Caco-2 (cell line): ENCODE measurements around the gene RAPGEFL1. TPM values are rescaled to one million over a fixed set of nuclear protein-coding genes. Genes with fewer than 3 reads are reported as not detected.
A peak's percentile ranks its signal among the peaks of the same experiment; 100 is the strongest.
"Not testable (repeated sequence)": the region's sequence is repeated elsewhere in the genome, so short reads cannot be mapped to it uniquely, and the experiment has no call there.

Experiments
- BruUV-seq: library from RNA; stranded (reverse); fragments of 400-500 nt; replicated peaks from 2 replicates; lab custom pipeline; 2021; lab: Mats Ljungman, UMichigan
- CTCF ChIA-PET: fragments of 300-600 bp; sonication (Branson Sonifier 250); formaldehyde crosslinking; loops from one replicate; lab custom pipeline; 2022; ENCODE audit warnings: antibody characterized with exemption; lab: Charles Lee
- POLR2A ChIA-PET: fragments of 300-600 bp; sonication (Branson Sonifier 250); formaldehyde crosslinking; loops from one replicate; lab custom pipeline; 2022; ENCODE audit warnings: antibody characterized with exemption; lab: Charles Lee
- DNase-seq, 2 experiments: peaks; one replicate each; pipeline versions ENCODE4 v3.0.0 to v3.0.0-alpha.2; 2020 to 2022
- H3K27me3 ChIP-seq: replicated peaks from 2 replicates; pipeline ENCODE4 v1.6.0; 2011; ENCODE audit warnings: low read length; ENCODE audit not compliant: control insufficient read depth, insufficient read depth
- H3K36me3 ChIP-seq: 2 replicates; pipeline ENCODE4 v1.5.1; 2011; ENCODE audit warnings: low read length; ENCODE audit not compliant: control insufficient read depth, insufficient read depth
- H3K4me1 ChIP-seq: fragments of 250-450 bp; sonication (Bioruptor Pico); 2 replicates; pipeline ENCODE4 v1.5.1; 2020; ENCODE audit warnings: mild to moderate bottlenecking
- H3K4me3 ChIP-seq: 2 replicates; pipeline ENCODE4 v1.5.1; 2011; ENCODE audit warnings: low read depth, mild to moderate bottlenecking, control low read depth, low read length
- H3K9me3 ChIP-seq: fragments of 250-450 bp; sonication (Bioruptor Pico); 2 replicates; pipeline ENCODE4 v1.5.1; 2020; ENCODE audit warnings: mild to moderate bottlenecking, moderate library complexity
- H3K27ac Mint-ChIP-seq: one replicate; pipeline ENCODE4 v1.8.0; 2022; ENCODE audit warnings: mixed read lengths; ENCODE audit not compliant: unreplicated experiment
- H3K27me3 Mint-ChIP-seq: one replicate; pipeline ENCODE4 v1.8.0; 2022; ENCODE audit warnings: mixed read lengths; ENCODE audit not compliant: insufficient read depth, unreplicated experiment
- H3K36me3 Mint-ChIP-seq: one replicate; pipeline ENCODE4 v1.8.0; 2022; ENCODE audit warnings: mild to moderate bottlenecking, mixed read lengths; ENCODE audit not compliant: insufficient read depth, unreplicated experiment
- H3K4me1 Mint-ChIP-seq: one replicate; pipeline ENCODE4 v1.8.0; 2022; ENCODE audit warnings: low read depth, mixed read lengths; ENCODE audit not compliant: unreplicated experiment
- H3K4me3 Mint-ChIP-seq: one replicate; pipeline ENCODE4 v1.8.0; 2022; ENCODE audit warnings: mild to moderate bottlenecking, moderate library complexity, mixed read lengths; ENCODE audit not compliant: unreplicated experiment
- H3K9me3 Mint-ChIP-seq: one replicate; pipeline ENCODE4 v1.8.0; 2022; ENCODE audit warnings: mixed read lengths; ENCODE audit not compliant: unreplicated experiment
- intact Hi-C: fragments of 100-400 bp; cut with micrococcal nuclease; formaldehyde crosslinking; loops from one replicate; pipeline ENCODE4 v1.10.0; 2022; ENCODE audit not compliant: unreplicated experiment
- total RNA-seq: library from RNA; stranded (reverse); gene quantifications from 2 replicates; pipeline ENCODE4 v1.2.3, GENCODE V29; 2022
- TF ChIP-seq, protein P1 (sequence below), 2 experiments: fragments of 200-600 bp in 1 of 2; IDR thresholded peaks; 1 replicate in 1 of 2; 2 replicates in 1 of 2; pipeline versions ENCODE4 v1.5.1 to v1.8.0; 2011 to 2022; ENCODE audit warnings: antibody characterized with exemption in 1 of 2, control low read depth in 1 of 2, inconsistent platforms in 1 of 2, low read depth in 1 of 2, low read length in 1 of 2, mild to moderate bottlenecking in 1 of 2, moderate library complexity in 1 of 2; ENCODE audit not compliant: insufficient read depth in 1 of 2, severe bottlenecking in 1 of 2, unreplicated experiment in 1 of 2

Gene RAPGEFL1
- total RNA-seq, 1 experiment from 2014 or later: 15.0 TPM

DNA sequence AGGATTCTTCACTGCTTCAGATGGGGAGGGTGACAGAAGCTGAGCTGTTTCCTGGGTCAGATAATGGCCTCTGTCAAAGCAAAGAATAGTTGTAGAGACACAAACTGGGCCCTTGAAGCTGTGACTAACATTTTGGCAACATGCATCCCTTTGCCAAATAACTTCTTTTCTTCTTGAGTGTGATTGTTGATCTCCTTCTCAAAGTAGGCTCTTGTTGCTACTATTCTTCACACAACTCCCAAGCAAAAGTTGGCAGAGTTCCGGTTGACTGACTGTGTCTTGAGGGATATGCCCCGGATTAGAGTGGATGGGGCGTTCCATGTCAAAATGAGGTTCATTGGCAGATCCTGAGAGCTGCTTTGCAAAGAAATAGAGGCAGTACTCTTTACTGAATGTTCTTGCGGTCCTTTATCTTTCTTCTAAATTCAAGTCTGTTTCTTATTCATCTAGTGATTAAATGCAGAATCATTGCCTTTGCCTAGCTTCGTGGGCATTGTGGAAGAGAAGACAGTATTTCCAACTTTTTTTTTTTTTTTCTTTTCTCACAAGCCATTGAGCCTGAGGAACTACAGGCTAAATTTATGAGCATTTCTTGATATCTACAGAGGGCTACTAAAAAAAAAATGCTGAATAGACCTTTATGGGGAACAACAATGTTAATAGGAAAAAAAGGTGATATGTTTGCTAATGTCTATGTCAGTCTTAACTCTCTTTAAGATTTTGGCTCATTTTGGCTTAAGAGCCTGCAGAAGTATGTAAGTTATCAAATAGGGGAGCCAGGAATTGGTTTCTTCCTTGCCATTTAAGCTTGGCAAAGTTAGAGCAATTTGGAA is 47.7 kb downstream of the RAPGEFL1 start:
- H3K36me3 Mint-ChIP-seq: peaks cover 44% of the 10 kb centered on the region
- ChIA-PET POLR2A (no interaction called here), CTCF (no interaction called here)
- Histone ChIP-seq H3K36me3 (peaks cover 2% of the 10 kb centered on the region; the same call in 1 of the 2 replicates), H3K4me1 (no peaks in the 10 kb centered on the region; the same call in 1 of the 2 replicates), H3K9me3 (no peaks in the 10 kb centered on the region), H3K4me3 (no peak overlapping the region), H3K27me3 (no peaks in the 10 kb centered on the region)
- peaks cover 10% of the 10 kb centered on the region for H3K4me1 Mint-ChIP-seq
- TSS peak; percentile 1 for BruUV-seq
- no peaks in the 10 kb centered on the region for H3K9me3 Mint-ChIP-seq
- TF ChIP-seq, protein P1, sequence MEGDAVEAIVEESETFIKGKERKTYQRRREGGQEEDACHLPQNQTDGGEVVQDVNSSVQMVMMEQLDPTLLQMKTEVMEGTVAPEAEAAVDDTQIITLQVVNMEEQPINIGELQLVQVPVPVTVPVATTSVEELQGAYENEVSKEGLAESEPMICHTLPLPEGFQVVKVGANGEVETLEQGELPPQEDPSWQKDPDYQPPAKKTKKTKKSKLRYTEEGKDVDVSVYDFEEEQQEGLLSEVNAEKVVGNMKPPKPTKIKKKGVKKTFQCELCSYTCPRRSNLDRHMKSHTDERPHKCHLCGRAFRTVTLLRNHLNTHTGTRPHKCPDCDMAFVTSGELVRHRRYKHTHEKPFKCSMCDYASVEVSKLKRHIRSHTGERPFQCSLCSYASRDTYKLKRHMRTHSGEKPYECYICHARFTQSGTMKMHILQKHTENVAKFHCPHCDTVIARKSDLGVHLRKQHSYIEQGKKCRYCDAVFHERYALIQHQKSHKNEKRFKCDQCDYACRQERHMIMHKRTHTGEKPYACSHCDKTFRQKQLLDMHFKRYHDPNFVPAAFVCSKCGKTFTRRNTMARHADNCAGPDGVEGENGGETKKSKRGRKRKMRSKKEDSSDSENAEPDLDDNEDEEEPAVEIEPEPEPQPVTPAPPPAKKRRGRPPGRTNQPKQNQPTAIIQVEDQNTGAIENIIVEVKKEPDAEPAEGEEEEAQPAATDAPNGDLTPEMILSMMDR (IDR thresholded peaks at IDR 0.05; ENCODE audit: insufficient read depth in 1 of 2, low read depth in 1 of 2, low read length in 1 of 2, severe bottlenecking in 1 of 2, unreplicated experiment in 1 of 2): no peak
- peak overlapping the region; percentile 54 for H3K27ac Mint-ChIP-seq
- DNase-seq: no peak
- intact Hi-C loops: no loop called here
- no peaks in the 10 kb centered on the region for H3K27me3 Mint-ChIP-seq
- no peak overlapping the region for H3K4me3 Mint-ChIP-seq

DNA sequence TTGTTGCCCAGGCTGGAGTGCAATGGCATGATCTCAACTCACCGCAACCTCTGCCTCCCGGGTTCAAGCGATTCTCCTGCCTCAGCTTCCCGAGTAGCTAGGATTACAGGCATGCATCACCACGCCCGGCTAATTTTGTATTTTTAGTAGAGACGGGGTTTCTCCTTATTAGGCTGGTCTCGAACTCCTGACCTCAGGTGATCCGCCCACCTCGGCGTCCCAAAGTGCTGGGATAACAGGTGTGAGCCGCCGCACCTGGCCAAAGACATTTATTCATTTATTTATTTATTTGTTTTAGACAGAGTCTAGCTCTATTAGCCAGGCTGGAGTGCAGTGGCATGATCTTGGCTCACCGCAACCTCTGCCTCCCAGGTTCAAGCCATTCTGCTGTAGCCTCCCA is 51.9 kb downstream of the RAPGEFL1 start:
- H3K4me1 Mint-ChIP-seq, DNase-seq, intact Hi-C loops, H3K27me3 Mint-ChIP-seq, H3K9me3 ChIP-seq, H3K9me3 Mint-ChIP-seq, H3K4me1 ChIP-seq, H3K27ac Mint-ChIP-seq, H3K4me3 ChIP-seq, BruUV-seq, H3K27me3 ChIP-seq, H3K36me3 ChIP-seq, H3K4me3 Mint-ChIP-seq: not testable (repeated sequence)
- ChIA-PET CTCF (interaction anchor here (0.7 kb wide), 1 partner anchor 61 kb away, joined by 3 read pairs; no protein-coding TSS in a partner anchor), POLR2A (interaction anchor here (1.3 kb wide), 1 partner anchor 10 kb away, joined by 5 read pairs; the partner anchor contains the start of gene WIPF2)
- H3K36me3 Mint-ChIP-seq: peaks cover 54% of the 10 kb centered on the region

GRCh38 chr17:40230670-40231069 is 53.4 kb downstream of the RAPGEFL1 start:
- no TSS peak for BruUV-seq

GRCh38 chr17:40231928-40232327 is 54.7 kb downstream of the RAPGEFL1 start:
- ChIA-PET POLR2A (interaction anchor here (0.7 kb wide), 1 partner anchor 9 kb away, joined by 16 read pairs; no protein-coding TSS in a partner anchor), CTCF (interaction anchor here (0.7 to 1.1 kb wide), 3 partner anchors 12 to 65 kb away, joined by 4 to 9 read pairs (median 5); partner anchors contain the start of gene WIPF2)
- H3K4me3 Mint-ChIP-seq, H3K27ac Mint-ChIP-seq, H3K4me3 ChIP-seq, intact Hi-C loops, BruUV-seq, H3K27me3 Mint-ChIP-seq, H3K27me3 ChIP-seq, H3K36me3 ChIP-seq, H3K4me1 ChIP-seq, H3K9me3 ChIP-seq, DNase-seq, H3K9me3 Mint-ChIP-seq, H3K4me1 Mint-ChIP-seq: not testable (repeated sequence)
- H3K36me3 Mint-ChIP-seq: peaks cover 69% of the 10 kb centered on the region

More at GRCh38 chr17:40230670-40231069, 53.4 kb downstream of the RAPGEFL1 start:
- H3K4me3 Mint-ChIP-seq: no peak overlapping the region
- H3K4me1 Mint-ChIP-seq: no peaks in the 10 kb centered on the region
- no peak overlapping the region for H3K27ac Mint-ChIP-seq
- TF ChIP-seq, protein P1 (IDR thresholded peaks at IDR 0.05; ENCODE audit: insufficient read depth in 1 of 2, low read depth in 1 of 2, low read length in 1 of 2, severe bottlenecking in 1 of 2, unreplicated experiment in 1 of 2): no peak
- no peak overlapping the region for H3K4me3 ChIP-seq
- intact Hi-C loops: no loop called here
- ChIA-PET CTCF (interaction anchor here (0.6 kb wide), 1 partner anchor 11 kb away, joined by 3 read pairs; the partner anchor contains the start of gene WIPF2), POLR2A (no interaction called here)
- no peaks in the 10 kb centered on the region for H3K9me3 Mint-ChIP-seq
- H3K4me1 ChIP-seq: no peaks in the 10 kb centered on the region
- no peaks in the 10 kb centered on the region for H3K9me3 ChIP-seq
- H3K27me3 Mint-ChIP-seq: no peaks in the 10 kb centered on the region
- no peaks in the 10 kb centered on the region for H3K27me3 ChIP-seq
- no peaks in the 10 kb centered on the region; the same call in 1 of the 2 replicates for H3K36me3 ChIP-seq
- peaks cover 57% of the 10 kb centered on the region for H3K36me3 Mint-ChIP-seq
- no peak for DNase-seq
